B cell (primary cell): Measurements from ENCODE around the gene EIF1AX. TPM values are rescaled to one million over a fixed set of nuclear protein-coding genes. Genes with fewer than 3 reads are reported as not detected.

Experiments used
- ATAC-seq: fragments of 200-7000 bp; cut with Tn5 transposase; one replicate; pipeline ENCODE4 v1.10.0; 2021; ENCODE audit warnings: low read depth, mild to moderate bottlenecking, moderate number of reproducible peaks, moderate library complexity
- CTCF ChIA-PET: fragments of 350-600 bp; sonication (Branson Sonifier 250); formaldehyde crosslinking; loops from one replicate; lab custom pipeline; 2021; ENCODE audit warnings: antibody characterized with exemption, inconsistent platforms; lab: Charles Lee
- POLR2A ChIA-PET: fragments of 350-600 bp; sonication (Branson Sonifier 250); formaldehyde crosslinking; loops from one replicate; lab custom pipeline; 2021; ENCODE audit warnings: antibody characterized with exemption; lab: Charles Lee
- DNase-seq: peaks from one replicate; pipeline ENCODE4 v3.0.0; 2013
- H2AFZ ChIP-seq: 2 replicates; pipeline ENCODE4 v1.6.1; 2012; ENCODE audit warnings: mild to moderate bottlenecking, low read depth, low read length; ENCODE audit not compliant: insufficient read depth, poor library complexity, severe bottlenecking
- H3K27ac ChIP-seq, 2 donors: 1 replicate in 1 of 2; 2 replicates in 1 of 2; pipeline ENCODE4 v1.5.1; 2012 to 2013; ENCODE audit warnings: low read length in 2 of 2, mild to moderate bottlenecking in 2 of 2, moderate library complexity in 1 of 2
- H3K27me3 ChIP-seq, 4 experiments: fragments of 200-600 bp in 1 of 4; sonication (generic) in 1 of 4; replicated peaks in 1 of 4; 1 replicate in 2 of 4; 2 replicates in 2 of 4; pipeline versions ENCODE4 v1.6.1 to v1.7.0; 2013 to 2016; ENCODE audit warnings: low read length in 3 of 4, mild to moderate bottlenecking in 2 of 4, mixed read lengths in 1 of 4, moderate library complexity in 1 of 4; ENCODE audit not compliant: insufficient read depth in 4 of 4, control insufficient read depth in 3 of 4; ENCODE audit errors: control extremely low read depth in 1 of 4
- H3K36me3 ChIP-seq, 2 experiments: replicated peaks in 1 of 2; 1 replicate in 1 of 2; 2 replicates in 1 of 2; pipeline versions ENCODE4 v1.6.1 to v1.7.1; 2013; ENCODE audit warnings: low read length in 1 of 2; ENCODE audit not compliant: insufficient read depth in 2 of 2, control insufficient read depth in 1 of 2; ENCODE audit errors: control extremely low read depth in 1 of 2, extremely low read depth in 1 of 2
- H3K4me1 ChIP-seq, 2 donors: fragments of 200-600 bp in 1 of 2; sonication (generic) in 1 of 2; 1 replicate in 1 of 2; 2 replicates in 1 of 2; pipeline versions ENCODE4 v1.5.1 to v1.6.1; 2013 to 2017; ENCODE audit warnings: low read length in 2 of 2; ENCODE audit not compliant: control insufficient read depth in 2 of 2, insufficient read depth in 2 of 2
- H3K4me2 ChIP-seq: replicated peaks from 2 replicates; pipeline ENCODE3; 2012; ENCODE audit warnings: mild to moderate bottlenecking, low read depth, low read length; ENCODE audit not compliant: poor library complexity, severe bottlenecking
- H3K4me3 ChIP-seq, 5 experiments: fragments of 200-600 bp in 1 of 5; sonication (generic) in 1 of 5; 1 replicate in 3 of 5; 2 replicates in 2 of 5; pipeline versions ENCODE4 v1.5.1 to v1.7.0; 2011 to 2016; ENCODE audit warnings: low read length in 4 of 5, mild to moderate bottlenecking in 4 of 5, low read depth in 2 of 5, control low read depth in 1 of 5, moderate library complexity in 1 of 5; ENCODE audit not compliant: insufficient read depth in 1 of 5; ENCODE audit errors: control extremely low read depth in 1 of 5, extremely low read depth in 1 of 5
- H3K79me2 ChIP-seq: fragments of 200-600 bp; sonication (generic); one replicate; pipeline ENCODE4 v1.6.0; 2016; ENCODE audit warnings: low read length; ENCODE audit not compliant: control insufficient read depth, insufficient read depth
- H3K9ac ChIP-seq: fragments of 200-600 bp; sonication (generic); 2 replicates; pipeline ENCODE4 v1.6.1; 2017; ENCODE audit warnings: mild to moderate bottlenecking, low read length, moderate library complexity
- H3K9me3 ChIP-seq, 3 donors: one replicate each; pipeline versions ENCODE4 v1.6.1 to v1.7.1; 2013; ENCODE audit warnings: low read length in 2 of 3; ENCODE audit not compliant: control insufficient read depth in 2 of 3, insufficient read depth in 1 of 3; ENCODE audit errors: control extremely low read depth in 1 of 3
- H4K20me1 ChIP-seq: 2 replicates; pipeline ENCODE4 v1.6.0; 2012; ENCODE audit warnings: mild to moderate bottlenecking, low read length; ENCODE audit not compliant: insufficient read depth, control insufficient read depth, poor library complexity, severe bottlenecking
- H3K27ac Mint-ChIP-seq: one replicate; pipeline ENCODE4 v1.8.0; 2021; ENCODE audit warnings: mixed read lengths
- H3K27me3 Mint-ChIP-seq: one replicate; pipeline ENCODE4 v1.8.0; 2021; ENCODE audit warnings: mixed read lengths
- H3K4me1 Mint-ChIP-seq: one replicate; pipeline ENCODE4 v1.8.0; 2021; ENCODE audit warnings: mixed read lengths
- H3K4me3 Mint-ChIP-seq: one replicate; pipeline ENCODE4 v1.8.0; 2021; ENCODE audit warnings: mixed read lengths
- H3K9me3 Mint-ChIP-seq: one replicate; pipeline ENCODE4 v1.8.0; 2022; ENCODE audit warnings: mixed read lengths; ENCODE audit not compliant: insufficient read depth
- EZH2 ChIP-seq: IDR thresholded peaks from 2 replicates; pipeline ENCODE4 v1.6.1; 2012; ENCODE audit warnings: borderline replicate concordance, low read depth, mild to moderate bottlenecking, moderate library complexity, low read length; ENCODE audit not compliant: insufficient read depth, poor library complexity, severe bottlenecking
- WGBS: methylation state at CpG from one replicate; pipeline ENCODE4 v1.1.5; 2013; ENCODE audit warnings: missing lambda C conversion rate; ENCODE audit not compliant: insufficient coverage; 5-methylcytosine and 5-hydroxymethylcytosine counted together
- intact Hi-C: fragments of 100-400 bp; cut with micrococcal nuclease; formaldehyde crosslinking; loops from one replicate; pipeline ENCODE4 v1.10.0; 2022
- polyA plus RNA-seq: library from polyadenylated mRNA; depleted of rRNA; stranded (reverse); fragments of >200 nt; gene quantifications from 2 replicates; pipeline ENCODE4 v1.2.3, GENCODE V29; 2012
- small RNA-seq: library from RNA; depleted of rRNA; stranded (forward); fragments of <200 nt; gene quantifications from one replicate; pipeline ENCODE3, GENCODE V24; 2012; ENCODE audit warnings: low replicate concordance, low read depth; ENCODE audit not compliant: insufficient read length
- total RNA-seq, 2 donors: library from RNA; stranded (reverse); fragments of 120-200 nt in 1 of 2; gene quantifications; 1 replicate in 1 of 2; 2 replicates in 1 of 2; pipeline versions ENCODE4 v1.2.3 to v1.2.4, GENCODE V29; 2013 to 2022
- TF ChIP-seq, protein P1 (sequence below): fragments of 200-600 bp; IDR thresholded peaks from one replicate; pipeline ENCODE4 v1.8.0; 2022; ENCODE audit warnings: antibody characterized with exemption, mild to moderate bottlenecking

EIF1AX gene
- total and polyA plus RNA-seq, 2 donors (not counting 1 experiment from before 2014, with no cell fraction given) = 15.6 to 39.3 TPM

DNA sequence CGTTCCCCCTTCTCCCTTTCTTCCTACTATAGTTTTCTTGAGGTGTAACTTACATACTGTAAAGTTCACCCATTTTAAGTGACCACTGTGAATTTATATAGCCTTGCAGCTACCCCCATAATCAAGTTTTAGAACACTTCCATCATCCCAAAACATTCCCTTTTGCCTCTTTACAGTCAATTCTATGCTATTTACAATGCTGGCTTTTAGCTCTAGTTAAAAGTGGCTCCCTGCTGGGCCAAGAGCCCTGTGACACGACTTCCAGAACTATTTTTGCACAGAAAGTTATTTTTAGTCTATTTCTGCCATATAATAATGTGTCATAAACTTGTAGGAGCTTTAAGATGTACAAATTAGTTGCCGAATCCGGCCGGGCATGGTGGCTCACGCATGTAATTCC, 51.8 kb downstream of the EIF1AX start:
- no CpG with 5 or more reads among the region's 6 CpGs for WGBS
- no peak overlapping the region for H2AFZ ChIP-seq
- Mint-ChIP-seq H3K27ac (no peak overlapping the region), H3K9me3 (no peaks in the 10 kb centered on the region), H3K4me1 (no peaks in the 10 kb centered on the region), H3K4me3 (no peak overlapping the region), H3K27me3 (peaks cover 3% of the 10 kb centered on the region)
- no peaks in the 10 kb centered on the region for H3K4me1 ChIP-seq
- ATAC-seq = no peak
- no peaks in the 10 kb centered on the region for H3K9me3 ChIP-seq
- no peaks in the 10 kb centered on the region for H3K36me3 ChIP-seq
- H3K9ac ChIP-seq = no peak overlapping the region
- ChIA-PET CTCF (interaction anchor here (0.8 kb wide), 1 partner anchor 158 kb away, joined by 4 read pairs; no protein-coding TSS in a partner anchor), POLR2A (no interaction called here)
- H3K27ac ChIP-seq = no peak overlapping the region
- intact Hi-C loops = no loop called here
- H3K27me3 ChIP-seq = no peaks in the 10 kb centered on the region
- H3K4me2 ChIP-seq = no peak overlapping the region
- no peaks in the 10 kb centered on the region for H3K79me2 ChIP-seq
- DNase-seq = no peak
- H4K20me1 ChIP-seq = no peaks in the 10 kb centered on the region
- H3K4me3 ChIP-seq = no peak overlapping the region
- no peak for TF ChIP-seq EZH2
- TF ChIP-seq, protein P1, sequence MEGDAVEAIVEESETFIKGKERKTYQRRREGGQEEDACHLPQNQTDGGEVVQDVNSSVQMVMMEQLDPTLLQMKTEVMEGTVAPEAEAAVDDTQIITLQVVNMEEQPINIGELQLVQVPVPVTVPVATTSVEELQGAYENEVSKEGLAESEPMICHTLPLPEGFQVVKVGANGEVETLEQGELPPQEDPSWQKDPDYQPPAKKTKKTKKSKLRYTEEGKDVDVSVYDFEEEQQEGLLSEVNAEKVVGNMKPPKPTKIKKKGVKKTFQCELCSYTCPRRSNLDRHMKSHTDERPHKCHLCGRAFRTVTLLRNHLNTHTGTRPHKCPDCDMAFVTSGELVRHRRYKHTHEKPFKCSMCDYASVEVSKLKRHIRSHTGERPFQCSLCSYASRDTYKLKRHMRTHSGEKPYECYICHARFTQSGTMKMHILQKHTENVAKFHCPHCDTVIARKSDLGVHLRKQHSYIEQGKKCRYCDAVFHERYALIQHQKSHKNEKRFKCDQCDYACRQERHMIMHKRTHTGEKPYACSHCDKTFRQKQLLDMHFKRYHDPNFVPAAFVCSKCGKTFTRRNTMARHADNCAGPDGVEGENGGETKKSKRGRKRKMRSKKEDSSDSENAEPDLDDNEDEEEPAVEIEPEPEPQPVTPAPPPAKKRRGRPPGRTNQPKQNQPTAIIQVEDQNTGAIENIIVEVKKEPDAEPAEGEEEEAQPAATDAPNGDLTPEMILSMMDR = no peak

DNA sequence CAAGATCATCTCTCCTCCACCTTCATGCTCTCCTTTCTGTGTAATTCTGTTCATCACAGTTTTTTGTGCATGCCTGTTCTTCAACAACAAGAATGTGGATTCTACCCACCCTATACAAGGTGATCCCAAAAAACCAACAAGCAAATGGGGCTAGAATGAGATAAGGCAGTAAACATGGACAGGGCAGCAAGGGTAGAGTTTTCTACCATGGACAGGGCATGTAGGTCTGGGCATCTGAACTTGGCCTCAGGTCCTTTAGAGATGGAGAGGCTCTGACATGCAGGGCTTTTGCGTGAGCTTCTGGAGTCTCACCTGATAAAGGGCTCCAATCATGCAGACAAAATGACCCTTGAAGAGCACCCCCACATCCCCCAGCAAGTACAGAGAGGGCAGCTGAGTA, 61.4 kb downstream of the EIF1AX start:
- H2AFZ ChIP-seq = no peak overlapping the region
- no peaks in the 10 kb centered on the region for H3K36me3 ChIP-seq
- H3K9me3 ChIP-seq = no peaks in the 10 kb centered on the region
- intact Hi-C loops = no loop called here
- H3K27ac Mint-ChIP-seq = no peak overlapping the region
- CTCF ChIA-PET = interaction anchor here (1.0 kb wide), 1 partner anchor 9 kb away, joined by 3 read pairs; no protein-coding TSS in a partner anchor
- ATAC-seq (no peak), DNase-seq (no peak)
- POLR2A ChIA-PET = no interaction called here
- H3K4me1 ChIP-seq = no peaks in the 10 kb centered on the region
- no peak overlapping the region for H3K4me3 ChIP-seq
- H3K79me2 ChIP-seq = no peaks in the 10 kb centered on the region
- WGBS = no CpG with 5 or more reads among the region's 1 CpG
- H3K9me3 Mint-ChIP-seq = no peaks in the 10 kb centered on the region
- no peak overlapping the region for H3K27ac ChIP-seq
- H3K27me3 Mint-ChIP-seq = no peaks in the 10 kb centered on the region
- no peak overlapping the region for H3K4me3 Mint-ChIP-seq
- no peak overlapping the region for H3K4me2 ChIP-seq
- no peak for TF ChIP-seq EZH2
- TF ChIP-seq, protein P1 = no peak
- H4K20me1 ChIP-seq = no peaks in the 10 kb centered on the region
- no peaks in the 10 kb centered on the region for H3K27me3 ChIP-seq
- H3K4me1 Mint-ChIP-seq = no peaks in the 10 kb centered on the region
- H3K9ac ChIP-seq = no peak overlapping the region

Small RNA genes within 50 kb of the gene (small RNA-seq; reads per million reads assigned to genes)
- gene RF00493 (21.6 reads per million, percentile 90 among the genes with 10 or more reads in this experiment), gene RF00494 (not detected)

Other genes with a start within 250 kb of the EIF1AX start
- gene BCLAF3, start 150.8 kb downstream of the EIF1AX start, total RNA-seq = 21.1 and 21.5 TPM in 2 replicates
- 3.1 and 4.7 TPM in 2 replicates for gene BCLAF3, start 150.8 kb downstream of the EIF1AX start, polyA plus RNA-seq
- 0.12 TPM in 1 of 2 replicates, not detected in the other for gene MAP7D2, start 24.9 kb downstream of the EIF1AX start, total RNA-seq
- 0.54 and 1.6 TPM in 2 replicates for gene MAP7D2, start 24.9 kb downstream of the EIF1AX start, polyA plus RNA-seq
- 63.0 and 64.0 TPM in 2 replicates for gene RPS6KA3, start 125.1 kb upstream of the EIF1AX start, total RNA-seq
- 17.0 and 23.6 TPM in 2 replicates for gene RPS6KA3, start 125.1 kb upstream of the EIF1AX start, polyA plus RNA-seq